ENCODE results near the gene KCNN4.

- TF ChIP-seq CTCF (IDR thresholded peaks at IDR 0.05; ENCODE audit: low read depth, low read length) (no peak), EZH2phosphoT487 (IDR thresholded peaks at IDR 0.05; ENCODE audit: low read depth) (no peak)
These were observed 55.3 kb downstream of the KCNN4 start for GRCh38 chr19:43725468-43725867.
